ENCODE measurements around the gene RPP14.

DNA sequence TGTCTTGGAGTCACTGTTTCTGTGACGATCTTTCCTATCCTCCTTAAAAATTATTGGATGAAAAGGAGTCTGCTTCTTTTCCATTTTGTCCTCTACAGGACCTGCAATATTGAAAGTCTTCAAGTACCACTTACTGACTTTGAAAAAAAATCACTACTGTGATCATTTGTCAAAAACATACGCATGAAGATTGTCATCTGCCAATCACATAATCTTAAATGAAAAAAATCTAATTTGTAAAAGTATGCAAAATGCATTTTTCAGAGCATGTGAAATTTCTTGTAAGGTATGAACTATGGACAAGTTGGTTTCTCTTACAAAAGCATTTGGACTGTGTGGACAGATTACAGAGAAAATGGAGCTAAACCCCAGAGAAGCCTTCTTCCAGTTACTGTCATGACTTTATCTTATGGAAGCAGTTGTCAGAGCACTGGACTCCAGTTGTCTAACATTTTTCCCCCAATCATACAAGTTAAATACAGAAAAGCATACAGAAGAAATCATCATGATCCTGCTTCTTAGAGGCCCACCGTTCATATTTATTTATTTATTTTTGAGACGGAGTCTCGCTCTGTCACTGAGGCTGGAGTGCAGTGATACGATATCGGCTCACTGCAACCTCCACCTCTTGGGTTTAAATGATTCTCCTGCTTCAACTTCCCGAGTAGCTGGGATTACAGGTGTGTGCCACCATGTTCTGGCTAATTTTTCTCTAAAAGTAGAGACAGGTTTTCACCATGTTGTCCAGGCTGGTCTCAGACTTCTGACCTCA is 23.3 kb downstream of the RPP14 start:
- TF ChIP-seq POLR2A (IDR thresholded peaks at IDR 0.05), result no peak
- TF ChIP-seq, protein P1, sequence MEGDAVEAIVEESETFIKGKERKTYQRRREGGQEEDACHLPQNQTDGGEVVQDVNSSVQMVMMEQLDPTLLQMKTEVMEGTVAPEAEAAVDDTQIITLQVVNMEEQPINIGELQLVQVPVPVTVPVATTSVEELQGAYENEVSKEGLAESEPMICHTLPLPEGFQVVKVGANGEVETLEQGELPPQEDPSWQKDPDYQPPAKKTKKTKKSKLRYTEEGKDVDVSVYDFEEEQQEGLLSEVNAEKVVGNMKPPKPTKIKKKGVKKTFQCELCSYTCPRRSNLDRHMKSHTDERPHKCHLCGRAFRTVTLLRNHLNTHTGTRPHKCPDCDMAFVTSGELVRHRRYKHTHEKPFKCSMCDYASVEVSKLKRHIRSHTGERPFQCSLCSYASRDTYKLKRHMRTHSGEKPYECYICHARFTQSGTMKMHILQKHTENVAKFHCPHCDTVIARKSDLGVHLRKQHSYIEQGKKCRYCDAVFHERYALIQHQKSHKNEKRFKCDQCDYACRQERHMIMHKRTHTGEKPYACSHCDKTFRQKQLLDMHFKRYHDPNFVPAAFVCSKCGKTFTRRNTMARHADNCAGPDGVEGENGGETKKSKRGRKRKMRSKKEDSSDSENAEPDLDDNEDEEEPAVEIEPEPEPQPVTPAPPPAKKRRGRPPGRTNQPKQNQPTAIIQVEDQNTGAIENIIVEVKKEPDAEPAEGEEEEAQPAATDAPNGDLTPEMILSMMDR (IDR thresholded peaks at IDR 0.05), result no peak

Data from ovary (tissue), 3 donors.